Spinal cord (tissue), 10 donors: ENCODE measurements around the gene EFNA3. TPM values are rescaled to one million over a fixed set of nuclear protein-coding genes. Genes with fewer than 3 reads are reported as not detected.
"Not testable (repeated sequence)": the region's sequence is repeated elsewhere in the genome, so short reads cannot be mapped to it uniquely, and the experiment has no call there.

Source experiments
- DNase-seq, 6 donors: peaks; one replicate each; pipeline versions ENCODE4 v3.0.0 to v3.0.0-alpha.2; 2013 to 2015; ENCODE audit warnings: low spot score in 6 of 6, low read depth in 4 of 6
- H3K27ac ChIP-seq: one replicate; pipeline ENCODE4 v1.5.1; 2013; ENCODE audit warnings: low read depth, low read length, control low read depth
- H3K27me3 ChIP-seq: one replicate; pipeline ENCODE4 v1.6.1; 2013; ENCODE audit warnings: low read length; ENCODE audit not compliant: control insufficient read depth, insufficient read depth
- H3K36me3 ChIP-seq: one replicate; pipeline ENCODE4 v1.6.1; 2013; ENCODE audit warnings: low read length; ENCODE audit not compliant: control insufficient read depth, insufficient read depth
- H3K4me1 ChIP-seq: one replicate; pipeline ENCODE4 v1.6.1; 2013; ENCODE audit warnings: low read length; ENCODE audit not compliant: control insufficient read depth, insufficient read depth
- H3K4me3 ChIP-seq: one replicate; pipeline ENCODE4 v1.5.1; 2013; ENCODE audit warnings: low read depth, low read length, control low read depth
- H3K9me3 ChIP-seq: one replicate; pipeline ENCODE4 v1.6.1; 2013; ENCODE audit warnings: low read length; ENCODE audit not compliant: control insufficient read depth, insufficient read depth
- WGBS: methylation state at CpG from one replicate; pipeline ENCODE4 v1.1.5; 2013; ENCODE audit warnings: missing lambda C conversion rate; ENCODE audit not compliant: insufficient coverage; 5-methylcytosine and 5-hydroxymethylcytosine counted together
- polyA plus RNA-seq, 2 donors: library from polyadenylated mRNA; unstranded; fragments of 120-200 nt; gene quantifications; one replicate each; pipeline ENCODE4 v1.2.1, GENCODE V29; 2013; ENCODE audit not compliant: insufficient read length in 2 of 2
- total RNA-seq, 2 donors: library from RNA; depleted of rRNA in 1 of 2; stranded (reverse); fragments of 120-200 nt in 1 of 2; fragments of >200 nt in 1 of 2; gene quantifications; one replicate each; pipeline versions ENCODE4 v1.2.3 to v1.2.4, GENCODE V29; 2013 to 2014
- donor health status: healthy.

The EFNA3 gene
- total and polyA plus RNA-seq, 4 donors = 12.3 to 50.6 (median 30.1) TPM

DNA sequence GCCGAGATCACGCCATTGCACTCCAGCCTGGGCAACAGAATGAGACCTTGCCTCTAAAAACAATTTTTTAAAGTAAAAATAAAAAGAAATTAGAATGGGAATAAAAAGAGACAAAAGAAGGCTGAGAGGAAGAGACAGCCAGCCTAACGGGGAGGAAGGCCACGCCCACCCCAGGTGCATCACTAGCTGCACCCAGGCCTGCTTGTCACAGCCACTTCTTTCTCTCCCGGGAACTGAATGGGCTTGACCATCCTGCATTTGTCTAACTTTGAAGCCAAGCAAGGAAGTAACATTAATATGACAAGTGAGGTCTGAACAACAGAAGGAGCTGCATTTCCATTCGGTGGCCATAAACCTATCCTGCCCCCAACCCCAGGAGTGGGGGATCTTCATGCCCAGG is 28.2 kb downstream of the EFNA3 start:
- Histone ChIP-seq H3K36me3 (no peaks in the 10 kb centered on the region), H3K27ac (no peak overlapping the region), H3K4me1 (no peaks in the 10 kb centered on the region), H3K4me3 (no peak overlapping the region), H3K27me3 (no peaks in the 10 kb centered on the region), H3K9me3 (no peaks in the 10 kb centered on the region)
- no peak for DNase-seq
- 77% methylated on average over 3 of the region's 6 CpGs for WGBS

DNA sequence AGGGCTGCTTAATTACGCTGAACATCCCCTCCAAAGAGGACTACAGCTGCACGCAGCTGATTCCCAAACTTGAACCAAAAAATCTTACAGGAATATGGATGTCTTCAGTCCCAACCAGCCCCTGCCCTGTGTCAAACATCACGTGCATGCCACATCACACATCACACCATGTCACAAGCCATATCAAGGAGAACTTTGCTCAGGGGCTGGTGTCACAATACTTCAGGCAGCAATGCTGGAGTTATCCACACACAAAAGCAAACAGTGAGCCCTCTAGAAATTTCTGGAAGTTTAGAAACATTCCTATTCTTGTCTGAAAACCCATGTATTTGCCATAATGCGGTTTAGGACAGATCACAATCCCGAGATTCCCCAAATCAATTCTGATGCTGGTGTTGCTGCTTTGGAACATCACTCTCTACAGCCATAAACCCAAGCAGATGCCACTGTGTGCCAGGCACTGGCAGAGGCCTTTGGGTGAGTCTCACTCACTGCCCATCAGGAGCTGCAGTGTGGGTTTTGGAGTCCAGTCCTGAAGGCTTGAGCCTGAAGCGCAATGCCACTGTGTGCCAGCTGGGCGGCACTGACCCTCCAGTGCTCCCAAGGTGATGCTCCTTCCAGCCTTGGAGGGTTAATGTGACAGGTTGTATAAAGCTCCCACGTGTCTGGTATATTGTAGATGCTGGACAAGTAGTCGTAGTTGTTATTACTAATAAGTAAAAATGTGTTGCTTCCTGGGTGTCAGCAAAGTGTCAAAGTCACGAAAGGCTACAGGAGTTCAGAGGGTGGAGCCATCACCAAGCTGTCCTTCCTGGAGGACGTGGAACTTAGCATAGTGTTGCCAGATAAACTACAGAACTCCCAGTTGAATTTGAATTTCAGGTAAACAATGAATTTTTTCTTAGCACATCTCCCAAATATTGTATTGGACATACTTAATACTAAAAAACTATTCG is 28.9 kb downstream of the EFNA3 start:
- 76% methylated on average over 11 of the region's 12 CpGs for WGBS
- Histone ChIP-seq H3K36me3 (no peaks in the 10 kb centered on the region), H3K4me3 (no peak overlapping the region), H3K9me3 (no peaks in the 10 kb centered on the region), H3K4me1 (no peaks in the 10 kb centered on the region), H3K27ac (no peak overlapping the region), H3K27me3 (no peaks in the 10 kb centered on the region)
- DNase-seq = no peak

DNA sequence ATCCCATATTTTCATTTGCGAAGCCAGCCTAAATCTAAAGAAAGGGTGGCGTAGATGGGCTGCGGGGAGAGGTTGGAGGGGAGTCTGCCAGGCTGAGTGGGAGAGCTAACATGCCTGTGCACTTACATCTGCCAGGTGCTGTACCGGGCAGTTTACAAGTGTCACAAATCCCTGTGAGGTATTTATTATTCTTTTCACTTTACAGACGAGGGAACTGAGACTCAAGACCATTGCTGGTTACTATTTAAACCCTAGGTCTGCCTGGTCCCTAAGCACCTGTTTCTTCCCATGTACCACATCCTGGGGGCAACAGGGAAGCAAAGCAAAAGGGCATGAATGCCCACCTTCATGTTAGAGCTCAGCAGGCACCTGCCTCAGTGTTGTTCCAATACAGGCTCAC is 29.7 kb downstream of the EFNA3 start:
- Histone ChIP-seq H3K27ac (no peak overlapping the region), H3K4me3 (no peak overlapping the region), H3K27me3 (no peaks in the 10 kb centered on the region), H3K36me3 (no peaks in the 10 kb centered on the region), H3K4me1 (no peaks in the 10 kb centered on the region), H3K9me3 (no peaks in the 10 kb centered on the region)
- WGBS = 90% methylated on average over 5 of the region's 5 CpGs
- no peak for DNase-seq

DNA sequence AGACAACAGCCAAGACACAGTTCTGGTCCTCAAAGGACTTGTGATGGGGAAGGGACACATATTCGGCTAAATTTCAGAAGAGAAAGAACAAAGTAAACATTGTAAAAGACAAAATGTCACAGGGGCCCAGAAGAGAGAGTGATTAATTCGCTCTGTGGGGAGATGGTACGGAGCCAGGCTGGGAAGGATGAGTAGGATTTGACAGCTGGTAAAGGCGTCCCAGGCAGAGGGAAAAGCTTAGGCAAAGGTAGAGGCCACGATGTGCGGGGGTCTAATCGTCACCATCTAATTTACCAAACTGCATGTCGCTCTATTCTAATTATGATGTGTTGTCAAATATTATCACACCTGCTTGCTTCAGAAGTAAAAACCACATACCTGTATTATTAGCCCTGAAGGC is 31.7 kb downstream of the EFNA3 start:
- WGBS = 75% methylated on average over 3 of the region's 8 CpGs
- no peaks in the 10 kb centered on the region for H3K27me3 ChIP-seq

DNA sequence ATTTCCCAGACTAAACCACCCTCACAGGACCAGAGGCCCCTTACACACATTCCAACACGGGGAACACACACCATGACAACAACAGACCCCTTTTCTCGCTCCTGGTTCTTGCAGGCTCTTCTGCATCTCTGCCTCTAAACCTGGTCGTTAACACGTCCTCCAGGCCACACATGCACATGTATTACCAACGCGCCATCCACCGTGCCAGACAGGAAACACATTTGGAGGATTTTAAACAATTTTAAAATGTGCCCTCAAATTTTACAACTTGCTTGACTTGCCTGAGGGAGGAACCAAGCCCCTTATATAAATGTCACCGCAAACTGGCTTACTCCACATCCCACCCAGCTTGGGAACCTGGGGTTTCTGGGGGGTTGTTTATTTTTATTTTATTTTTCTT is 32.2 kb downstream of the EFNA3 start:
- H3K4me1 ChIP-seq = no peaks in the 10 kb centered on the region
- no peak overlapping the region for H3K4me3 ChIP-seq
- no peak for DNase-seq
- WGBS = 61% methylated on average over 7 of the region's 8 CpGs
- no peaks in the 10 kb centered on the region for H3K9me3 ChIP-seq
- no peaks in the 10 kb centered on the region for H3K36me3 ChIP-seq
- no peak overlapping the region for H3K27ac ChIP-seq
- H3K27me3 ChIP-seq = no peaks in the 10 kb centered on the region

More for the DNA sequence above, 31.7 kb downstream of the EFNA3 start:
- Histone ChIP-seq H3K4me1 (no peaks in the 10 kb centered on the region), H3K4me3 (no peak overlapping the region), H3K9me3 (no peaks in the 10 kb centered on the region), H3K27ac (no peak overlapping the region), H3K36me3 (no peaks in the 10 kb centered on the region)
- no peak for DNase-seq

DNA sequence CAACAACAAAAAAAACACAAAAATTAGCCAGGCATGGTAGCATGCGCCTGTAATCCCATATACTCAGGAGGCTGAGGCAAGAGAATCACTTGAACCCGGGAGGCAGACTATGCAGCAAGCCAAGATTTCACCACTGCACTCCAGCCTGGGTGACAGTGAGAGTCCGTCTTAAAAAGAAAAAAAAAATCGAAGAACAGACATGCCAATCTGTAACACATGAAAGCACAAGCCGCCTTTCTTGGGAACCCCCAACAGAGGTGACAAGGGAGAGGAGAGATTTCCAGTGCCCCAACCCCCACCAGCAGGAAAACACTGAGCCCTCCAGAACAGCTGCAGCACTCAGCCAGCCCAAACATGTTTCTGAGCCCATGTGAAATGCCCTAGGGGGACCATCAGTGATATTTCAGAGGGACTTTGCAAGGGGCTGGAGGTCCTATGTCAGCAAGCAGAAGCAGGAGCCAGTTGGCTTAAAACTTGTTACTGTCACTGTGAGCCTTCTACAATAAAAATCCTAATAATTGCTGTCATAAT is 34.9 kb downstream of the EFNA3 start:
- Histone ChIP-seq H3K9me3 (no peaks in the 10 kb centered on the region), H3K36me3 (no peaks in the 10 kb centered on the region), H3K27me3 (no peaks in the 10 kb centered on the region), H3K4me1 (no peaks in the 10 kb centered on the region), H3K27ac (no peak overlapping the region), H3K4me3 (no peak overlapping the region)
- DNase-seq = no peak
- WGBS = no CpG with 5 or more reads among the region's 5 CpGs

DNA sequence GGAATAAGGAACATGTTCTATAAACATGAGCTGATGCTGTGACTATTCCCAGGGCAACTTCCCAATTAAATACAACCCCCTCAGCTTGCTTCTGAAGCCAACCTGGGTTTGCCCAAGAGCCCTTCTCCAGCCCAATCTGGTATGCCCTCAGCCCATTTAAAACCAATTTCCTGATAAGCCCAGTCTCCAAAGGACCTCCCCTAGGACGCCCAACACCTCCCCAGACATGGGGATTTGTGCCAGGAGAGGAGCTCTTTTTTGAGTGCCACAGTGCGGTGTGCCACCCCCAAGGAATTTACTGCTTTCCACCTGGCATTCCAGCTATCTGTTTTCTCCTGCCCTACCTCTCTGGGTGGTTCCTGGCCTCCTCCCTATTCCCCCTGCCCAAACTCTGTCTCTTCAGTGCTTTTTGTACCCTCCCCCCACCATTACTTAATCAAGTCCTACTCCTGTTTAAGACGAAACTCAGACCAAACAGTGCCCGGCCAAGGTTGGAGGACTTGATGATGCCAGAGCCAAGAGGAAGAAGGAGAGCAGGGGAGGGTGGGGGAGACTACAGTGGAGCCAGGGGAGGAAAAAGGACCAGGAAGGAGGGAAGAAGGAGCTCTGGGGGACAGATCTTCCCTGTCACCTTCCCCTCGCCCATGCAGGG is 37.6 kb downstream of the EFNA3 start:
- 70% methylated on average over 5 of the region's 5 CpGs for WGBS

DNA sequence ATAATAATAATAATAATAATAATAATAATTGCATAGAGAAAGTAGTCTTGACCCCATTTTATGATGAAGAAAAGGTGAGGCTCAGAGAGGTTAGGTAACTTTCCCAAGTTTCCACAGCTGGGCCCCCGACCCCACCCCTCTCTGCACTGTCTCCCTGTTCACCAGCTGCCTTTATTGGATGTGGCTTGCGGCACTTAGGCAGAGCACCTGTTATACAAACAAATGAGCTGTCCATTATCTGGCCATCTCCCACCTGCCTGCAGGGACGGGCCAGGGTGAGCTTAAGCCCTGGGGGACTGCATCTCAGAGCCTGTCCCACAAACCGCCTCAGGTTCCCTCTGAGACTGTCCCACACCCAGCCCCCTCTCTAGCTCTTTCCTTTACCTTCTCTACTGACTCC is 39.0 kb downstream of the EFNA3 start:
- Histone ChIP-seq H3K4me1 (no peaks in the 10 kb centered on the region), H3K9me3 (no peaks in the 10 kb centered on the region), H3K27ac (no peak overlapping the region), H3K27me3 (peaks cover 6% of the 10 kb centered on the region), H3K4me3 (no peak overlapping the region), H3K36me3 (no peaks in the 10 kb centered on the region)
- 65% methylated on average over 4 of the region's 4 CpGs for WGBS
- no peak for DNase-seq

More for the DNA sequence above, 37.6 kb downstream of the EFNA3 start:
- no peaks in the 10 kb centered on the region for H3K36me3 ChIP-seq
- H3K4me3 ChIP-seq = no peak overlapping the region
- H3K27ac ChIP-seq = no peak overlapping the region
- H3K4me1 ChIP-seq = no peaks in the 10 kb centered on the region
- H3K27me3 ChIP-seq = peaks cover 5% of the 10 kb centered on the region
- H3K9me3 ChIP-seq = no peaks in the 10 kb centered on the region
- DNase-seq = no peak

DNA sequence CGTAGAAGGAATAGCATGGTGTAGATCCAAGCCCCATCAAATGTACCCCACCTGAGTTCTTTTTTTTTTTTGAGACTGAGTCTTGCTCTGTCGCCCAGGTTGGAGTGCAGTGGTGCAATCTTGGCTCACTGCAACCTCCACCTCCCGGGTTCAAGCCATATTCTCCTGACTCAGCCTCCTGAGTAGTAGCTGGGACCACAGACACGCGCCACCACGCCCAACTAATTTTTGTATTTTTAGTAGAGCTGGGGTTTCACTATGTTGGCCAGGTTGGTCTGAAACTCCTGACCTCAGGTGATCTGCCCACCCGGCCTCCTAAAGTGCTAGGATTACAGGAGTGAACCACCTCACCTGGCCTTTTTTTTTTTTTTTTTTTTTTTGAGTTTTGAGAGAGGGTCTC is 39.5 kb downstream of the EFNA3 start:
- not testable (repeated sequence) for H3K4me1 ChIP-seq, H3K27me3 ChIP-seq, H3K9me3 ChIP-seq, H3K27ac ChIP-seq, DNase-seq, H3K4me3 ChIP-seq, H3K36me3 ChIP-seq
- 95% methylated on average over 4 of the region's 7 CpGs for WGBS
